HepG2 (cell line): ENCODE measurements around the gene MAB21L1. TPM values are rescaled to one million over a fixed set of nuclear protein-coding genes. Genes with fewer than 3 reads are reported as not detected.

Experiments
- FOSL1 ChIP-seq: sonication (generic); formaldehyde crosslinking; IDR thresholded peaks from 2 replicates; pipeline ENCODE4 v1.9.0; 2021; ENCODE audit warnings: missing genetic modification reagents, borderline replicate concordance
- FOXC1 ChIP-seq: sonication (generic); formaldehyde crosslinking; IDR thresholded peaks from 2 replicates; pipeline ENCODE4 v1.8.0; 2022; ENCODE audit warnings: mild to moderate bottlenecking, missing genetic modification reagents, borderline replicate concordance
- GMEB1 ChIP-seq: sonication (generic); formaldehyde crosslinking; IDR thresholded peaks from 2 replicates; pipeline ENCODE4 v1.5.1; 2020; ENCODE audit warnings: missing genetic modification reagents, mild to moderate bottlenecking, borderline replicate concordance
- NFRKB ChIP-seq: fragments of 450-650 bp; IDR thresholded peaks from 2 replicates; pipeline ENCODE4 v1.6.1; 2017
- PBX3 ChIP-seq: sonication (generic); formaldehyde crosslinking; IDR thresholded peaks from 2 replicates; pipeline ENCODE4 v1.8.1; 2023; ENCODE audit warnings: missing genetic modification reagents, inconsistent platforms, borderline replicate concordance
- PHF5A ChIP-seq: IDR thresholded peaks from one replicate; pipeline ENCODE4 v1.6.1; 2018; ENCODE audit warnings: low read depth, missing genetic modification reagents; ENCODE audit not compliant: unreplicated experiment
- ZFP37 ChIP-seq: sonication (generic); formaldehyde crosslinking; IDR thresholded peaks from 2 replicates; pipeline ENCODE4 v1.4.0; 2020; ENCODE audit warnings: missing genetic modification reagents, borderline replicate concordance
- ZNF275 ChIP-seq: sonication (generic); formaldehyde crosslinking; IDR thresholded peaks from 2 replicates; pipeline ENCODE4 v1.8.0; 2022; ENCODE audit warnings: missing genetic modification reagents, mild to moderate bottlenecking, inconsistent platforms, borderline replicate concordance
- ZNF503 ChIP-seq: sonication (generic); formaldehyde crosslinking; IDR thresholded peaks from 2 replicates; pipeline ENCODE4 v1.4.0; 2020; ENCODE audit warnings: missing genetic modification reagents
- polyA plus RNA-seq, 8 experiments: library from polyadenylated mRNA; depleted of rRNA in 3 of 8; stranded (reverse) in 7 of 8; unstranded in 1 of 8; fragments of >200 nt; fragmentation: Illumina TruSeq in 4 of 8; extraction: Trizol in 4 of 8; gene quantifications; 2 replicates each; pipeline versions ENCODE4 v1.2.1 to v1.2.3, GENCODE V29; 2011 to 2016; ENCODE audit warnings: low read depth in 4 of 8, missing spikeins in 1 of 8, mixed read lengths in 1 of 8; ENCODE audit not compliant: insufficient read depth in 1 of 8
- total RNA-seq, 5 experiments: library from RNA; depleted of rRNA; stranded (reverse); fragments of >200 nt; fragmentation: Illumina TruSeq; extraction: Trizol; gene quantifications; 2 replicates each; pipeline ENCODE4 v1.2.3, GENCODE V29; 2016; ENCODE audit warnings: low read depth in 1 of 5

MAB21L1 gene
- total and polyA plus RNA-seq, 2 of the 13 experiments (the other 11 are each of a cell fraction or from before 2014, with no cell fraction given): not detected

- TF ChIP-seq ZNF275 (CRISPR knock-in tag) (no peak), FOSL1 (CRISPR knock-in tag) (no peak), ZFP37 (CRISPR knock-in tag) (no peak), PBX3 (CRISPR knock-in tag) (no peak), FOXC1 (CRISPR knock-in tag) (no peak), ZNF503 (CRISPR knock-in tag) (no peak), NFRKB (no peak), PHF5A (CRISPR knock-in tag) (no peak), GMEB1 (CRISPR knock-in tag) (no peak)
These were observed 26.0 kb upstream of the MAB21L1 start (continued) for GRCh38 chr13:35502456-35502855.
